CD14-positive monocyte (primary cell): ENCODE measurements around the gene NUAK1. TPM values are rescaled to one million over a fixed set of nuclear protein-coding genes. Genes with fewer than 3 reads are reported as not detected.

Experiments
- DNase-seq, 3 donors: peaks; one replicate each; pipeline ENCODE4 v3.0.0-alpha.2; 2011 to 2022
- H2AFZ ChIP-seq: 2 replicates; pipeline ENCODE4 v1.6.0; 2012; ENCODE audit warnings: mild to moderate bottlenecking, low read depth, low read length, inconsistent platforms; ENCODE audit not compliant: insufficient read depth, poor library complexity, severe bottlenecking
- H3K27ac ChIP-seq, 2 donors: 1 replicate in 1 of 2; 2 replicates in 1 of 2; pipeline ENCODE4 v1.5.1; 2012 to 2013; ENCODE audit warnings: low read length in 2 of 2, control low read depth in 1 of 2, inconsistent platforms in 1 of 2, low read depth in 1 of 2, mild to moderate bottlenecking in 1 of 2
- H3K27me3 ChIP-seq, 2 donors: one replicate each; pipeline versions ENCODE4 v1.6.0 to v1.6.1; 2011 to 2013; ENCODE audit warnings: low read length in 2 of 2; ENCODE audit not compliant: control insufficient read depth in 2 of 2, insufficient read depth in 2 of 2
- H3K36me3 ChIP-seq, 2 donors: replicated peaks in 1 of 2; 1 replicate in 1 of 2; 2 replicates in 1 of 2; pipeline versions ENCODE4 v1.5.1 to v1.6.1; 2012 to 2013; ENCODE audit warnings: low read length in 2 of 2, control low read depth in 1 of 2, inconsistent platforms in 1 of 2, mild to moderate bottlenecking in 1 of 2; ENCODE audit not compliant: insufficient read depth in 2 of 2, control insufficient read depth in 1 of 2
- H3K4me1 ChIP-seq, 2 donors: 1 replicate in 1 of 2; 2 replicates in 1 of 2; pipeline versions ENCODE4 v1.5.1 to v1.6.1; 2012 to 2013; ENCODE audit warnings: low read length in 2 of 2, control low read depth in 1 of 2, inconsistent platforms in 1 of 2, mild to moderate bottlenecking in 1 of 2, moderate library complexity in 1 of 2; ENCODE audit not compliant: insufficient read depth in 2 of 2, control insufficient read depth in 1 of 2
- H3K4me2 ChIP-seq: replicated peaks from 2 replicates; pipeline ENCODE3; 2012; ENCODE audit warnings: low read length, moderate library complexity, mild to moderate bottlenecking; ENCODE audit not compliant: poor library complexity, severe bottlenecking; ENCODE audit errors: extremely low read depth
- H3K4me3 ChIP-seq, 3 experiments: fragments of 200-600 bp in 1 of 3; sonication (generic) in 1 of 3; replicated peaks in 1 of 3; 1 replicate in 2 of 3; 2 replicates in 1 of 3; pipeline ENCODE4 v1.5.1; 2011 to 2013; ENCODE audit warnings: low read length in 3 of 3, mild to moderate bottlenecking in 3 of 3, control low read depth in 2 of 3, low read depth in 2 of 3, inconsistent platforms in 1 of 3, moderate library complexity in 1 of 3
- H3K79me2 ChIP-seq: 2 replicates; pipeline ENCODE4 v1.6.0; 2012; ENCODE audit warnings: mild to moderate bottlenecking, control low read depth, inconsistent platforms, low read length, moderate library complexity; ENCODE audit not compliant: insufficient read depth
- H3K9ac ChIP-seq: 2 replicates; pipeline ENCODE4 v1.6.0; 2017; ENCODE audit warnings: low read length, mild to moderate bottlenecking; ENCODE audit not compliant: insufficient read depth, poor library complexity, severe bottlenecking
- H3K9me3 ChIP-seq, 2 donors: replicated peaks in 1 of 2; 1 replicate in 1 of 2; 2 replicates in 1 of 2; pipeline versions ENCODE4 v1.5.1 to v1.6.1; 2012 to 2013; ENCODE audit warnings: low read length in 2 of 2, control low read depth in 1 of 2; ENCODE audit not compliant: control insufficient read depth in 1 of 2, insufficient read depth in 1 of 2
- H4K20me1 ChIP-seq: 2 replicates; pipeline ENCODE4 v1.6.0; 2012; ENCODE audit warnings: mild to moderate bottlenecking, low read length, control low read depth, moderate library complexity; ENCODE audit not compliant: insufficient read depth
- H3K27ac Mint-ChIP-seq, 7 donors: one replicate each; pipeline ENCODE4 v1.8.0; 2020; ENCODE audit warnings: mild to moderate bottlenecking in 7 of 7, mixed read lengths in 7 of 7, moderate library complexity in 6 of 7, inconsistent platforms in 2 of 7
- H3K27me3 Mint-ChIP-seq, 3 donors: one replicate each; pipeline ENCODE4 v1.8.0; 2021 to 2022; ENCODE audit warnings: low read depth in 3 of 3, mild to moderate bottlenecking in 3 of 3, mixed read lengths in 3 of 3, moderate library complexity in 3 of 3, inconsistent platforms in 1 of 3
- H3K36me3 Mint-ChIP-seq, 2 donors: one replicate each; pipeline ENCODE4 v1.8.0; 2020; ENCODE audit warnings: mixed read lengths in 2 of 2, inconsistent platforms in 1 of 2, mild to moderate bottlenecking in 1 of 2
- H3K4me1 Mint-ChIP-seq: one replicate; pipeline ENCODE4 v1.8.0; 2020; ENCODE audit warnings: mild to moderate bottlenecking, mixed read lengths
- H3K4me3 Mint-ChIP-seq, 2 donors: one replicate each; pipeline ENCODE4 v1.8.0; 2020; ENCODE audit warnings: mild to moderate bottlenecking in 2 of 2, mixed read lengths in 2 of 2, moderate library complexity in 1 of 2
- H3K9me3 Mint-ChIP-seq, 7 donors: one replicate each; pipeline ENCODE4 v1.8.0; 2020 to 2022; ENCODE audit warnings: mixed read lengths in 7 of 7, mild to moderate bottlenecking in 6 of 7, moderate library complexity in 6 of 7, inconsistent platforms in 2 of 7
- CTCF ChIP-seq: fragments of 200-600 bp; IDR thresholded peaks from one replicate; pipeline ENCODE4 v1.8.0; 2022; ENCODE audit warnings: antibody characterized with exemption, mild to moderate bottlenecking
- WGBS: methylation state at CpG from one replicate; pipeline ENCODE4 v1.1.5; 2013; ENCODE audit warnings: missing lambda C conversion rate; ENCODE audit not compliant: insufficient coverage; 5-methylcytosine and 5-hydroxymethylcytosine counted together
- intact Hi-C, 2 donors: fragments of 100-400 bp; cut with micrococcal nuclease; formaldehyde crosslinking; loops; one replicate each; pipeline versions ENCODE4 v1.15.0 to v1.15.1; 2023
- polyA plus RNA-seq, 3 donors: library from polyadenylated mRNA; depleted of rRNA in 1 of 3; unstranded in 2 of 3; stranded (reverse) in 1 of 3; fragments of 300-500 nt in 2 of 3; fragments of >200 nt in 1 of 3; fragmentation: Illumina TruSeq in 2 of 3; gene quantifications; 1 replicate in 2 of 3; 2 replicates in 1 of 3; pipeline ENCODE4 v1.2.3, GENCODE V29; 2012 to 2021

The NUAK1 gene
- polyA plus RNA-seq, 3 donors, result not detected

GRCh38 chr12:106070147-106070546 lies 68.6 kb downstream of the NUAK1 start:
- no peak overlapping the region for H2AFZ ChIP-seq
- peaks cover 0 to 2% of the 10 kb centered on the region in 2 donors for H3K27me3 ChIP-seq
- H3K4me2 ChIP-seq, result no peak overlapping the region
- DNase-seq, result no peak
- Mint-ChIP-seq H3K36me3 (no peaks in the 10 kb centered on the region), H3K27ac (no peak overlapping the region), H3K27me3 (peaks cover 5 to 12% (median 6%) of the 10 kb centered on the region in 3 donors), H3K9me3 (peaks cover 0 to 15% (median 8%) of the 10 kb centered on the region in 7 donors), H3K4me1 (no peaks in the 10 kb centered on the region), H3K4me3 (no peak overlapping the region)
- no peaks in the 10 kb centered on the region for H3K79me2 ChIP-seq
- no peaks in the 10 kb centered on the region for H3K36me3 ChIP-seq
- H3K4me3 ChIP-seq, result no peak overlapping the region
- H3K9me3 ChIP-seq, result peaks cover 0 to 12% of the 10 kb centered on the region in 2 donors
- TF ChIP-seq CTCF, result no peak
- no peaks in the 10 kb centered on the region for H3K4me1 ChIP-seq
- H3K9ac ChIP-seq, result no peak overlapping the region
- intact Hi-C loops, result no loop called here
- no CpG with 5 or more reads among the region's 1 CpG for WGBS
- no peaks in the 10 kb centered on the region for H4K20me1 ChIP-seq
- no peak overlapping the region for H3K27ac ChIP-seq

- H3K4me1 ChIP-seq, result no peaks in the 10 kb centered on the region
- H3K4me2 ChIP-seq, result no peak overlapping the region
- no peak overlapping the region for H2AFZ ChIP-seq
- Mint-ChIP-seq H3K4me1 (no peaks in the 10 kb centered on the region), H3K27me3 (peaks cover 4 to 11% (median 4%) of the 10 kb centered on the region in 3 donors), H3K4me3 (no peak overlapping the region), H3K36me3 (no peaks in the 10 kb centered on the region), H3K9me3 (peaks cover 0 to 15% (median 8%) of the 10 kb centered on the region in 7 donors), H3K27ac (no peak overlapping the region)
- H3K9me3 ChIP-seq, result peaks cover 0 to 12% of the 10 kb centered on the region in 2 donors
- no peak overlapping the region for H3K4me3 ChIP-seq
- no peaks in the 10 kb centered on the region for H3K79me2 ChIP-seq
- H3K36me3 ChIP-seq, result no peaks in the 10 kb centered on the region
- no peaks in the 10 kb centered on the region for H3K27me3 ChIP-seq
- no peak overlapping the region for H3K9ac ChIP-seq
- H3K27ac ChIP-seq, result no peak overlapping the region
- intact Hi-C loops, result no loop called here
- 89% methylated on average over 3 of the region's 3 CpGs for WGBS
- no peaks in the 10 kb centered on the region for H4K20me1 ChIP-seq
- DNase-seq, result no peak
- no peak for TF ChIP-seq CTCF
Measured at GRCh38 chr12:106068296-106068695, 70.5 kb downstream of the NUAK1 start.
